ENCODE data around the gene NVL. TPM values are rescaled to one million over a fixed set of nuclear protein-coding genes. Genes with fewer than 3 reads are reported as not detected.
A peak's percentile ranks its signal among the peaks of the same experiment; 100 is the strongest.

Gene NVL
- total and polyA plus RNA-seq, 2 of the 8 experiments (the other 6 are each of a cell fraction or from before 2014, with no cell fraction given) = 22.7 to 45.8 TPM

- no peaks in the 10 kb centered on the region for H3K79me2 ChIP-seq (ENCODE audit: control insufficient read depth in 1 of 2, insufficient read depth in 2 of 2, low read length in 2 of 2)
- H3K4ac ChIP-seq (replicated peaks; ENCODE audit: insufficient read length, low read depth, low read length) = no peak overlapping the region
- H2AK5ac ChIP-seq (ENCODE audit: low read depth, low read length) = no peak overlapping the region
- no peak overlapping the region for H3K27ac ChIP-seq (ENCODE audit: low read depth, low read length)
- WGBS, 2 experiments (ENCODE audit: extremely low coverage in 1 of 2, insufficient coverage in 1 of 2, insufficient read length in 1 of 2, insufficient replicate concordance in 2 of 2, low coverage in 1 of 2, low lambda C conversion rate in 2 of 2, missing lambda C conversion rate in 1 of 2) = 90% methylated on average over 5 of the region's 5 CpGs; no CpG with 5 or more reads in 1 of the 2 experiments
- H3K18ac ChIP-seq (ENCODE audit: extremely low read depth, low read length) = peak overlapping the region; percentile 24; the same call in 1 of the 2 replicates
- no peak overlapping the region for H4K91ac ChIP-seq (replicated peaks; ENCODE audit: insufficient read length, low read length)
- H3K56ac ChIP-seq (replicated peaks; ENCODE audit: insufficient read length, low read depth, low read length) = no peak overlapping the region
- H3K36me3 ChIP-seq (ENCODE audit: control insufficient read depth in 2 of 4, insufficient read depth in 4 of 4, low read length in 3 of 4) = peaks cover 3 to 16% (median 10%) of the 10 kb centered on the region in 4 experiments; a peak in 4 of 8 replicates
- peaks cover 0 to 6% (median 3%) of the 10 kb centered on the region in 4 experiments; a peak in 3 of 7 replicates for H3K4me1 ChIP-seq (replicated peaks in 1 of 4; ENCODE audit: control insufficient read depth in 3 of 4, insufficient read depth in 4 of 4, low read length in 3 of 4)
- no peaks in the 10 kb centered on the region; the same call in 1 of the 2 replicates for H3K79me1 ChIP-seq (ENCODE audit: low read depth, low read length)
- no peak overlapping the region for H2BK15ac ChIP-seq (ENCODE audit: low read length)
- H2BK120ac ChIP-seq (replicated peaks; ENCODE audit: low read depth, low read length) = no peak overlapping the region
- H2BK12ac ChIP-seq (ENCODE audit: low read depth, low read length) = no peak overlapping the region
- no peak overlapping the region for H3K23ac ChIP-seq (ENCODE audit: insufficient read length)
- no peak overlapping the region for H3K14ac ChIP-seq (ENCODE audit: insufficient read length)
- CTCF ChIA-PET (ENCODE audit: partially characterized antibody) = interaction anchor here (1.0 to 1.2 kb wide), 2 partner anchors 9 to 76 kb away, joined by 3 read pairs; no protein-coding TSS in a partner anchor
- no peak overlapping the region for H3K4me2 ChIP-seq (ENCODE audit: insufficient read depth in 1 of 2, low read depth in 2 of 2, low read length in 2 of 2)
- no peaks in the 10 kb centered on the region for H4K20me1 ChIP-seq (replicated peaks in 1 of 2; ENCODE audit: control insufficient read depth in 1 of 2, insufficient read depth in 2 of 2, low read length in 2 of 2)
- H2BK20ac ChIP-seq (ENCODE audit: low read length) = 0 out of 2 replicates have a peak overlapping the region, but pooled peaks have one; percentile 21
- no peak overlapping the region for H2AFZ ChIP-seq (ENCODE audit: low read length)
- H4K8ac ChIP-seq (ENCODE audit: extremely low read depth, insufficient read depth, low read length) = no peak overlapping the region
- FAIRE-seq = no peak
- peaks cover 2% of the 10 kb centered on the region; the same call in 1 of the 2 replicates for H3K23me2 ChIP-seq (ENCODE audit: low read depth, low read length)
- no peak overlapping the region for H3K4me3 ChIP-seq (ENCODE audit: extremely low read depth in 1 of 4, insufficient read depth in 2 of 4, low read depth in 3 of 4, low read length in 4 of 4)
- no peak overlapping the region for H3K9ac ChIP-seq (replicated peaks in 1 of 4; ENCODE audit: extremely low read depth in 1 of 4, low read depth in 3 of 4, low read length in 3 of 4)
- H4K5ac ChIP-seq (ENCODE audit: insufficient read length, low read depth, low read length) = no peak overlapping the region
- H2BK5ac ChIP-seq (ENCODE audit: low read depth, low read length) = no peak overlapping the region; the same call in 1 of the 2 replicates
- POLR2A ChIA-PET (ENCODE audit: partially characterized antibody) = interaction anchor here (0.6 to 1.5 kb wide), 4 partner anchors 11 to 134 kb away, joined by 3 read pairs; no protein-coding TSS in a partner anchor
- H3K9me3 ChIP-seq (ENCODE audit: insufficient read depth in 2 of 2, low read depth in 1 of 2, low read length in 1 of 2) = no peaks in the 10 kb centered on the region
- no peaks in the 10 kb centered on the region for H3K27me3 ChIP-seq (replicated peaks in 1 of 4; ENCODE audit: control insufficient read depth in 3 of 4, extremely low read depth in 1 of 4, insufficient read depth in 3 of 4, low read length in 3 of 4)
- DNase-seq (ENCODE audit: low read depth in 1 of 2, low spot score in 2 of 2) = no peak
- no peak for TF ChIP-seq GABPA (IDR thresholded peaks at IDR 0.05; ENCODE audit: borderline replicate concordance, insufficient read depth, low read length)
- TF ChIP-seq HDAC6 (IDR thresholded peaks at IDR 0.05; ENCODE audit: low read depth, low read length) = no peak
- TF ChIP-seq RBBP5 (IDR thresholded peaks at IDR 0.05; ENCODE audit: borderline replicate concordance, low read depth, low read length) = no peak
- no peak for TF ChIP-seq HDAC2 (IDR thresholded peaks at IDR 0.05; ENCODE audit: borderline replicate concordance in 1 of 2, low read depth in 2 of 2, low read length in 2 of 2)
- no peak for TF ChIP-seq SIN3A (conservative IDR thresholded peaks at IDR 0.05 in 1 of 2, IDR thresholded peaks at IDR 0.05 in 1 of 2; ENCODE audit: low read depth in 1 of 2, low read length in 2 of 2)
- no peak for TF ChIP-seq POLR2AphosphoS5 (IDR thresholded peaks at IDR 0.05; ENCODE audit: low read depth, low read length)
- no peak for TF ChIP-seq E2F6 (IDR thresholded peaks at IDR 0.05)
- TF ChIP-seq, protein P1, sequence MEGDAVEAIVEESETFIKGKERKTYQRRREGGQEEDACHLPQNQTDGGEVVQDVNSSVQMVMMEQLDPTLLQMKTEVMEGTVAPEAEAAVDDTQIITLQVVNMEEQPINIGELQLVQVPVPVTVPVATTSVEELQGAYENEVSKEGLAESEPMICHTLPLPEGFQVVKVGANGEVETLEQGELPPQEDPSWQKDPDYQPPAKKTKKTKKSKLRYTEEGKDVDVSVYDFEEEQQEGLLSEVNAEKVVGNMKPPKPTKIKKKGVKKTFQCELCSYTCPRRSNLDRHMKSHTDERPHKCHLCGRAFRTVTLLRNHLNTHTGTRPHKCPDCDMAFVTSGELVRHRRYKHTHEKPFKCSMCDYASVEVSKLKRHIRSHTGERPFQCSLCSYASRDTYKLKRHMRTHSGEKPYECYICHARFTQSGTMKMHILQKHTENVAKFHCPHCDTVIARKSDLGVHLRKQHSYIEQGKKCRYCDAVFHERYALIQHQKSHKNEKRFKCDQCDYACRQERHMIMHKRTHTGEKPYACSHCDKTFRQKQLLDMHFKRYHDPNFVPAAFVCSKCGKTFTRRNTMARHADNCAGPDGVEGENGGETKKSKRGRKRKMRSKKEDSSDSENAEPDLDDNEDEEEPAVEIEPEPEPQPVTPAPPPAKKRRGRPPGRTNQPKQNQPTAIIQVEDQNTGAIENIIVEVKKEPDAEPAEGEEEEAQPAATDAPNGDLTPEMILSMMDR (IDR thresholded peaks at IDR 0.05; ENCODE audit: control extremely low read depth in 1 of 3, insufficient read depth in 1 of 3, low read depth in 1 of 3, low read length in 3 of 3) = no peak
- TF ChIP-seq CBX8 (IDR thresholded peaks at IDR 0.05; ENCODE audit: borderline replicate concordance, low read depth, low read length) = no peak
These were observed 78.2 kb downstream of the NVL start for GRCh38 chr1:224251741-224252146.

All from H1 (cell line).